Fibroblast of skin of right quadriceps (primary cell): Measurements from ENCODE around the gene TOX4.
A peak's percentile ranks its signal among the peaks of the same experiment; 100 is the strongest.
"Not testable (repeated sequence)": the region's sequence is repeated elsewhere in the genome, so short reads cannot be mapped to it uniquely, and the experiment has no call there.

Experiments
- DNase-seq: peaks from one replicate; pipeline ENCODE4 v3.0.0-alpha.2; 2013

Gene TOX4

GRCh38 chr14:21476925-21477681, at the start of gene TOX4, which contains the start of gene RAB2B:
TSS of gene TOX4 (plus strand) at chr14:21477195. CDS start at chr14:21477279, 84 bp downstream.
TSS of gene RAB2B (minus strand) at chr14:21476959. CDS start at chr14:21476872, 87 bp downstream.
- peak; percentile 98 for DNase-seq

- DNase-seq = no peak
Measured at GRCh38 chr14:21428930-21429329, 48.1 kb upstream of the TOX4 start.

GRCh38 chr14:21431126-21431525, 45.9 kb upstream of the TOX4 start:
- DNase-seq = no peak

- no peak for DNase-seq
Measured at GRCh38 chr14:21436567-21437062, 40.4 kb upstream of the TOX4 start.

GRCh38 chr14:21437063-21437901, 39.7 kb upstream of the TOX4 start:
- peak; percentile 100 for DNase-seq

- DNase-seq = no peak
Measured at GRCh38 chr14:21440859-21441258, 36.1 kb upstream of the TOX4 start.

- not testable (repeated sequence) for DNase-seq
Measured at GRCh38 chr14:21442657-21443056, 34.3 kb upstream of the TOX4 start.

- no peak for DNase-seq
Measured at GRCh38 chr14:21449899-21450216, 27.1 kb upstream of the TOX4 start.

- DNase-seq = no peak
Measured at GRCh38 chr14:21454843-21455544, 22.0 kb upstream of the TOX4 start.

- no peak for DNase-seq
Measured at GRCh38 chr14:21455592-21455911, 21.4 kb upstream of the TOX4 start.

GRCh38 chr14:21455912-21456667, 20.9 kb upstream of the TOX4 start, which contains the start of gene CHD8:
TSS of gene CHD8 (minus strand) at chr14:21456123. CDS start at chr14:21431643, 24,480 bp downstream.
- peak; percentile 100 for DNase-seq

- peak; percentile 95 for DNase-seq
Measured at GRCh38 chr14:21467616-21468015, 9.4 kb upstream of the TOX4 start.

GRCh38 chr14:21475767-21476522, 1.1 kb upstream of the TOX4 start:
- no peak for DNase-seq

- DNase-seq = no peak
Measured at GRCh38 chr14:21476523-21476924, 471 bp upstream of the TOX4 start.

GRCh38 chr14:21486640-21487087, 9.7 kb downstream of the TOX4 start:
- peak; percentile 77 for DNase-seq

- peak; percentile 40 for DNase-seq
Measured at GRCh38 chr14:21494902-21495762, 18.1 kb downstream of the TOX4 start.

- DNase-seq = no peak
Measured at GRCh38 chr14:21496453-21496852, 19.5 kb downstream of the TOX4 start.

- DNase-seq = peak; percentile 37
Measured at GRCh38 chr14:21498540-21499526, 21.8 kb downstream of the TOX4 start.

GRCh38 chr14:21501568-21501967, 24.6 kb downstream of the TOX4 start:
- no peak for DNase-seq
